Measurements from ENCODE around the gene SAP25. TPM values are rescaled to one million over a fixed set of nuclear protein-coding genes. Genes with fewer than 3 reads are reported as not detected.

The SAP25 gene
- 1 to 10 TPM in 2 of 4 donors, not detected in 2; 1.5 to 6.2 TPM for total RNA-seq

GRCh38 chr7:100573691-100574361, at the start of gene SAP25:
TSS of gene SAP25 (minus strand) at chr7:100573900. CDS start at chr7:100573742, 158 bp downstream.
- DNase-seq: no peak
- Histone ChIP-seq H3K4me1 (peaks cover 12 to 18% of the 10 kb centered on the region in 2 donors), H3K27ac (no peak within 1 kb of the TSS), H3K36me3 (peaks cover 41 to 43% of the 10 kb centered on the region in 2 donors), H3K27me3 (no peaks in the 10 kb centered on the region), H3K9me3 (no peaks in the 10 kb centered on the region), H3K4me3 (replicated peaks in 1 of 3) (no peak within 1 kb of the TSS)
- no peak for TF ChIP-seq POLR2A (IDR thresholded peaks at IDR 0.05)
- no peak for TF ChIP-seq CTCF (IDR thresholded peaks at IDR 0.05)
- intact Hi-C loops (cut with DNase I): no loop called here
- WGBS, 2 donors: 92% methylated on average over 36 to 52 of the region's 70 CpGs

GRCh38 chr7:100621554-100621953, 47.9 kb upstream of the SAP25 start:
- Histone ChIP-seq H3K9me3 (no peaks in the 10 kb centered on the region), H3K27ac (no peak overlapping the region), H3K4me1 (peaks cover 0 to 4% of the 10 kb centered on the region in 2 donors), H3K27me3 (no peaks in the 10 kb centered on the region), H3K4me3 (replicated peaks in 1 of 3) (no peak overlapping the region), H3K36me3 (no peaks in the 10 kb centered on the region)
- 83 to 88% methylated on average over 8 of the region's 8 CpGs for WGBS, 2 donors
- intact Hi-C loops (cut with DNase I): no loop called here
- TF ChIP-seq POLR2A (IDR thresholded peaks at IDR 0.05): no peak
- no peak for TF ChIP-seq CTCF (IDR thresholded peaks at IDR 0.05)
- no peak for DNase-seq

- 89 to 91% methylated on average over 23 of the region's 23 CpGs for WGBS, 2 donors
- TF ChIP-seq CTCF (IDR thresholded peaks at IDR 0.05) (no peak), POLR2A (IDR thresholded peaks at IDR 0.05) (no peak)
These were observed 47.1 kb upstream of the SAP25 start for GRCh38 chr7:100620804-100621203.

GRCh38 chr7:100620239-100620638, 46.5 kb upstream of the SAP25 start:
- intact Hi-C loops (cut with DNase I): no loop called here
- no peak overlapping the region for H3K27ac ChIP-seq
- no peaks in the 10 kb centered on the region for H3K27me3 ChIP-seq
- no peak overlapping the region for H3K4me3 ChIP-seq (replicated peaks in 1 of 3)
- no peaks in the 10 kb centered on the region for H3K36me3 ChIP-seq
- TF ChIP-seq CTCF (IDR thresholded peaks at IDR 0.05): no peak
- TF ChIP-seq POLR2A (IDR thresholded peaks at IDR 0.05): no peak
- WGBS, 2 donors: 94 to 98% methylated on average over 6 of the region's 6 CpGs
- DNase-seq: no peak
- no peaks in the 10 kb centered on the region for H3K9me3 ChIP-seq
- H3K4me1 ChIP-seq: no peaks in the 10 kb centered on the region

More at GRCh38 chr7:100620804-100621203, 47.1 kb upstream of the SAP25 start:
- H3K36me3 ChIP-seq: no peaks in the 10 kb centered on the region
- no peaks in the 10 kb centered on the region for H3K4me1 ChIP-seq
- intact Hi-C loops (cut with DNase I): no loop called here
- no peaks in the 10 kb centered on the region for H3K27me3 ChIP-seq
- H3K4me3 ChIP-seq (replicated peaks in 1 of 3): no peak overlapping the region
- no peak overlapping the region for H3K27ac ChIP-seq
- no peak for DNase-seq
- H3K9me3 ChIP-seq: no peaks in the 10 kb centered on the region

GRCh38 chr7:100614308-100614861, 40.7 kb upstream of the SAP25 start:
- Histone ChIP-seq H3K27me3 (no peaks in the 10 kb centered on the region), H3K27ac (no peak overlapping the region), H3K36me3 (no peaks in the 10 kb centered on the region), H3K4me1 (peaks cover 8 to 12% of the 10 kb centered on the region in 2 donors), H3K4me3 (replicated peaks in 1 of 3) (no peak overlapping the region), H3K9me3 (no peaks in the 10 kb centered on the region)
- 86 to 88% methylated on average over 6 of the region's 6 CpGs for WGBS, 2 donors
- TF ChIP-seq POLR2A (IDR thresholded peaks at IDR 0.05) (no peak), CTCF (IDR thresholded peaks at IDR 0.05) (no peak)
- intact Hi-C loops (cut with DNase I): no loop called here
- no peak for DNase-seq
